Measurements from ENCODE around the gene MFAP3L. TPM values are rescaled to one million over a fixed set of nuclear protein-coding genes. Genes with fewer than 3 reads are reported as not detected.

MFAP3L gene
- total and polyA plus RNA-seq, 12 donors: 0.94 to 5.9 (median 3.5) TPM

DNA sequence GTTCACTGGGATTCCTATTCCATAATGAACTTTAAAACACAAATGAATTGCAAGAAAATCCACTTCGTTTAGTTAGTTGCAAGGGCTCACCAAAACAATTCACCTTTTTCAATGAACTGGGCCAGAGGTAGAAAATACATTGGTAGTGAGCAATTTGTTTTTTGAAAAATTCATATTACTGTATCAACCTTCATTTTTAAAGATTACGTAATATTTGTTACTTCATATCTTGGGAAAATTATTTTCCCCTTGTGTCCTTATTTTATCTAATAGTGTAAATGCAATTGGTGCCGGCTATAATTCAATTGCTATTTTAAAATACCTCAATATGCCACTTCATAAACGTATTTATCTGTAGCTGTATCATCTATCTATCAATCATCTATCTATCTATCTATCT, 41.5 kb downstream of the MFAP3L start:
- no peak for ATAC-seq
- intact Hi-C loops (cut with DNase I): no loop called here
- TF ChIP-seq, protein P1, sequence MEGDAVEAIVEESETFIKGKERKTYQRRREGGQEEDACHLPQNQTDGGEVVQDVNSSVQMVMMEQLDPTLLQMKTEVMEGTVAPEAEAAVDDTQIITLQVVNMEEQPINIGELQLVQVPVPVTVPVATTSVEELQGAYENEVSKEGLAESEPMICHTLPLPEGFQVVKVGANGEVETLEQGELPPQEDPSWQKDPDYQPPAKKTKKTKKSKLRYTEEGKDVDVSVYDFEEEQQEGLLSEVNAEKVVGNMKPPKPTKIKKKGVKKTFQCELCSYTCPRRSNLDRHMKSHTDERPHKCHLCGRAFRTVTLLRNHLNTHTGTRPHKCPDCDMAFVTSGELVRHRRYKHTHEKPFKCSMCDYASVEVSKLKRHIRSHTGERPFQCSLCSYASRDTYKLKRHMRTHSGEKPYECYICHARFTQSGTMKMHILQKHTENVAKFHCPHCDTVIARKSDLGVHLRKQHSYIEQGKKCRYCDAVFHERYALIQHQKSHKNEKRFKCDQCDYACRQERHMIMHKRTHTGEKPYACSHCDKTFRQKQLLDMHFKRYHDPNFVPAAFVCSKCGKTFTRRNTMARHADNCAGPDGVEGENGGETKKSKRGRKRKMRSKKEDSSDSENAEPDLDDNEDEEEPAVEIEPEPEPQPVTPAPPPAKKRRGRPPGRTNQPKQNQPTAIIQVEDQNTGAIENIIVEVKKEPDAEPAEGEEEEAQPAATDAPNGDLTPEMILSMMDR (IDR thresholded peaks at IDR 0.05): no peak

DNA sequence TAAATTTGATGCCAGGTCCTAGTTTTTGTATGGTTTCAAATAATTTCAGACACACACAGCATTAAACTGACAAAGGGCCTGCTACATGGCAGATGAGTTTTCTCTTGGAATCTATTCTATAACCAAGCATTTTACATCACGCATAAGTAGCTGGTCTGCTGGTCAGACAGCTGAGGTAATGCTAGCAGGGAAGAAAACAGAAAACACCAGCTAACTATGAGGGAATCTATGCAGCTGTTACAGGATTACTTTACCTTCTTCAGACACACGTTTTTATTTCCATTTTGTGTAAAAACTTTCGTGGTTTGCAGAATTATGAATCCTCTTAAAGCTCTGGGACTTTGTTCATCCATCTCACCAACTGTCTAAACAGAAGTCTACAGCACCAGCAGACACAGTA, 42.0 kb downstream of the MFAP3L start:
- WGBS, 2 donors: 51 to 57% methylated on average over 3 of the region's 3 CpGs

More for the DNA sequence above, 41.5 kb downstream of the MFAP3L start:
- Histone ChIP-seq H3K36me3 (no peaks in the 10 kb centered on the region), H3K4me1 (no peaks in the 10 kb centered on the region), H3K27me3 (peaks cover 0 to 27% (median 0%) of the 10 kb centered on the region in 7 donors), H3K4me3 (no peak overlapping the region), H3K27ac (no peak overlapping the region), H3K9me3 (no peaks in the 10 kb centered on the region)
- 64 to 77% methylated on average over 4 of the region's 4 CpGs for WGBS, 2 donors
- no peak for DNase-seq

DNA sequence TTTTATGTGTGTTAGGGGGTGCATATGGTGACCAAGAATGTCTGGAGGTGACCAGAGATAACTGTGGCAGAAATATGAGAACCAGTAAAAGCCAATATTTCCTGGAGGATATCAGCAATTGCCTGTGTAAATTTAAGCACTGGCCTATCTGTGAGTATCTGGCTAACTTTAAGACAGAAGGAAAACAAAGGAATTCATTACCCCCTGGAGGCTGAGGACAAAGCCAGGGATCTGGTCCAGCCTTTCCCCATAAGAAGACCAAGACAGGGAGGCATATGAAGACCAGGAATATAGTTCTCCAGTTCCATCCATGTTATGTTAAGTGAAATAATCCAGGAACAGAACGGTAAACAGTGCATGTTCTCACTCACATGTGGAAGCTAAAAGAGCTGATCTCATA, 49.2 kb downstream of the MFAP3L start:
- Histone ChIP-seq H3K4me1 (no peaks in the 10 kb centered on the region), H3K27me3 (peaks cover 0 to 34% (median 8%) of the 10 kb centered on the region in 7 donors), H3K36me3 (no peaks in the 10 kb centered on the region), H3K27ac (no peak overlapping the region), H3K9me3 (no peaks in the 10 kb centered on the region), H3K4me3 (no peak overlapping the region)
- TF ChIP-seq, protein P1 (IDR thresholded peaks at IDR 0.05): no peak
- DNase-seq: no peak
- no peak for ATAC-seq
- 72 to 73% methylated on average over 1 of the region's 1 CpG for WGBS, 2 donors
- intact Hi-C loops (cut with DNase I): no loop called here

More for the DNA sequence above, 42.0 kb downstream of the MFAP3L start:
- Histone ChIP-seq H3K9me3 (no peaks in the 10 kb centered on the region), H3K36me3 (no peaks in the 10 kb centered on the region), H3K27ac (no peak overlapping the region), H3K4me3 (no peak overlapping the region), H3K27me3 (peaks cover 0 to 27% (median 0%) of the 10 kb centered on the region in 7 donors), H3K4me1 (no peaks in the 10 kb centered on the region)
- DNase-seq (no peak), ATAC-seq (no peak)
- intact Hi-C loops (cut with DNase I): no loop called here
- TF ChIP-seq, protein P1 (IDR thresholded peaks at IDR 0.05): no peak

DNA sequence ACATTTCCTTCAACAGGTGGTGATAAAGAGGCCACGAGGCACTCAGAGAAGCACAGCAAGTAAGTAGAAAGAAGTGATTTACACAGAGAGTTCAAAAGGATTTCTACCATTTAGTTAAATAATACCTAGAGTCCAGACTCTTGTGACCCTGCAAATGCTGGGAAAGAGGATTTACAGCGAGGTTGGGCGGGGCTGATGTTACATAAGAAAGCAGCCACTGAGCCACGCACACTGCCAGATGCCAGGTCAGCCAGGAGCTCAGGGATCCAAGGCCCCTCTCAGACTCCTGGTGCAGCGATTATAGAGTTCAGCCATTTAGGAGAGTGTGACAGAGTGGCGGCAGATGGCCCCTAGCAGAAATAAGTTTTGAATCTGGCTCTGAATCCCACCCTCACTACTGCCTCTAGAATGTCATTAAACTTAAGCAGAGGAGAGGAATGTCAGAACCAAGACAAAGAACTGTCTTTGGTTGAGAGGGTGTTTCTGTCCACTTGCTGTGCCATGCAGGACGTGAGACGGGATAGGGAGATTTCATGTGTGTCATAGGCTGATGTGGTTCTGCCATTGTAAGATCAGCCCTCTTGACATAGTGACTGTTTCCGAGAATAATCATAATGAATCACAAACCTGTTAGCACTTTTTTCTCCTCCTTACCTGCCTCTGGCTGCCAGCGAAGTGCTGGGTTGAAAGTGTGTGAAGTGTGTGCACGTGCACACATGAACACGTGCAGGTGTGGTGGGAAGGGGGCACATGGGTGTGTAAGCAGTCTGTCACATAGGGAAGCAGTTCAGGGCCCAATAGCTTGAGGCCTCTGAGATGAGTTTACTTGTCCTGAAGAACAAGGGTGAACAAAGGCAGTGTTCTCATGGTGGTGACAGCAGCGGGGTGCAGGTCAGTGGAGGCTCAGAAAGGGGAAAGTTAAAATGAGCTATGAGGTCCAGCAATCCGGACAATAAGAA, 50.1 kb downstream of the MFAP3L start:
- peaks cover 0 to 26% (median 8%) of the 10 kb centered on the region in 7 donors for H3K27me3 ChIP-seq
- intact Hi-C loops (cut with DNase I): no loop called here
- ATAC-seq: no peak
- no peak for DNase-seq
- TF ChIP-seq, protein P1 (IDR thresholded peaks at IDR 0.05): no peak
- H3K36me3 ChIP-seq: no peaks in the 10 kb centered on the region
- no peak overlapping the region for H3K4me3 ChIP-seq
- no peaks in the 10 kb centered on the region for H3K9me3 ChIP-seq
- no peak overlapping the region for H3K27ac ChIP-seq
- whole genome bisulfite sequencing, 2 donors: 72 to 77% methylated on average over 14 of the region's 14 CpGs
- no peaks in the 10 kb centered on the region for H3K4me1 ChIP-seq

Data from heart right ventricle (tissue), 16 donors.